GM10847 (cell line): ENCODE data around the gene VEGFA.
A peak's percentile ranks its signal among the peaks of the same experiment; 100 is the strongest.

ENCODE experiments used
- POLR2A ChIP-seq: IDR thresholded peaks from 2 replicates; pipeline ENCODE4 v1.6.1; 2011; ENCODE audit not compliant: insufficient read length; ENCODE audit errors: extremely low read depth

VEGFA gene

DNA sequence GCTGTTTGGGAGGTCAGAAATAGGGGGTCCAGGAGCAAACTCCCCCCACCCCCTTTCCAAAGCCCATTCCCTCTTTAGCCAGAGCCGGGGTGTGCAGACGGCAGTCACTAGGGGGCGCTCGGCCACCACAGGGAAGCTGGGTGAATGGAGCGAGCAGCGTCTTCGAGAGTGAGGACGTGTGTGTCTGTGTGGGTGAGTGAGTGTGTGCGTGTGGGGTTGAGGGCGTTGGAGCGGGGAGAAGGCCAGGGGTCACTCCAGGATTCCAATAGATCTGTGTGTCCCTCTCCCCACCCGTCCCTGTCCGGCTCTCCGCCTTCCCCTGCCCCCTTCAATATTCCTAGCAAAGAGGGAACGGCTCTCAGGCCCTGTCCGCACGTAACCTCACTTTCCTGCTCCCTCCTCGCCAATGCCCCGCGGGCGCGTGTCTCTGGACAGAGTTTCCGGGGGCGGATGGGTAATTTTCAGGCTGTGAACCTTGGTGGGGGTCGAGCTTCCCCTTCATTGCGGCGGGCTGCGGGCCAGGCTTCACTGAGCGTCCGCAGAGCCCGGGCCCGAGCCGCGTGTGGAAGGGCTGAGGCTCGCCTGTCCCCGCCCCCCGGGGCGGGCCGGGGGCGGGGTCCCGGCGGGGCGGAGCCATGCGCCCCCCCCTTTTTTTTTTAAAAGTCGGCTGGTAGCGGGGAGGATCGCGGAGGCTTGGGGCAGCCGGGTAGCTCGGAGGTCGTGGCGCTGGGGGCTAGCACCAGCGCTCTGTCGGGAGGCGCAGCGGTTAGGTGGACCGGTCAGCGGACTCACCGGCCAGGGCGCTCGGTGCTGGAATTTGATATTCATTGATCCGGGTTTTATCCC, at the start of gene VEGFA:
Gene VEGFA, plus strand, starts transcription at position 686 of the 846 bp plus-strand sequence.
- peak; percentile 81 for TF ChIP-seq POLR2A

DNA sequence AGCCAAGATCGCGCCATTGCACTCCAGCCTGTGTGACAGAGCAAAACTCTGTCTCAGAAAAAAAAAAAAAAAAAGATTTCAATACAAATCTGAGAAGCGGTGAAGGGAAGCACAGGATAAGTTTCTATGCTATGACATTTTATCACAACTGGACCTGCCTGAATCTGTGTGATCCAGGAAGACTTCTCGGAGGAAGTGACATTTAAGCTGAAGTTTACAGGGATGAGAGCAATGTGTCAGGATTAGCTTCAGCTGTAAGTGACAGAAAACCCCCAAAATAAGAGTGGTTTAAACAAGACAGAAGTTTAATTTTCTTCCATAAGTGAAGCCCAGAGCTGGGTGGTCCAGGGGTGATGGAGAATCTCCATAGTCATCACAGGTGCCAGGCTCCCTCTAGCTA, 49.0 kb upstream of the VEGFA start:
- no peak for TF ChIP-seq POLR2A

DNA sequence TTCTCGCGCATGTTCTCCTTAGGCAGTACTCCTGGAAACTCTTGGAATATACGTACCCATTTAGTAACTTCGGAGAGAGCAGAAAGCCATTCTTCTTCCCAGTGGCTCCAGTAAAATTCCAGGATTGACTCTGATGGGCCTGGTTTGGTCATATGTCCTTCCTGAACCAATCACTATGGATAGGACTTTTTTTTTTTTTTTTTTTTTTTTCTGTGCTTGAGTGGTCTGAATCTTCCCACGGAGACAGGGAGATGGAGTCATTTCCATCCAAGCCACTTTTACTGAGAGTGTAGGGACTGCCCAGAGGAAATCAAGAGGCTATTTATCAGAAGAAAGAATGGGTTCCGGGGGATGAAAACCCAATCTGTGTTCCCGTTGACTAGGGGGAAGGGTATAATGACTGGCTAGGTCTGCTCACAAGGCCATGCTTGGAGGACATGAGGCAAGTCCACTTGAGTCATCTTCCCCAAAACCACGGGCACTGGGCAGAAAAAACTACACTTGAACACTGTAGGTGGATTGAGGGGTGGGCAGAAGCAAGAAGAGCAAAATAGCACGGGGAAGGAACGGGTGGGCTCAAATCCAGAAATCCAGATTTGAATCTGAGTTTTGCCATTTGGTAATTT, 47.0 kb upstream of the VEGFA start:
- no peak for TF ChIP-seq POLR2A

DNA sequence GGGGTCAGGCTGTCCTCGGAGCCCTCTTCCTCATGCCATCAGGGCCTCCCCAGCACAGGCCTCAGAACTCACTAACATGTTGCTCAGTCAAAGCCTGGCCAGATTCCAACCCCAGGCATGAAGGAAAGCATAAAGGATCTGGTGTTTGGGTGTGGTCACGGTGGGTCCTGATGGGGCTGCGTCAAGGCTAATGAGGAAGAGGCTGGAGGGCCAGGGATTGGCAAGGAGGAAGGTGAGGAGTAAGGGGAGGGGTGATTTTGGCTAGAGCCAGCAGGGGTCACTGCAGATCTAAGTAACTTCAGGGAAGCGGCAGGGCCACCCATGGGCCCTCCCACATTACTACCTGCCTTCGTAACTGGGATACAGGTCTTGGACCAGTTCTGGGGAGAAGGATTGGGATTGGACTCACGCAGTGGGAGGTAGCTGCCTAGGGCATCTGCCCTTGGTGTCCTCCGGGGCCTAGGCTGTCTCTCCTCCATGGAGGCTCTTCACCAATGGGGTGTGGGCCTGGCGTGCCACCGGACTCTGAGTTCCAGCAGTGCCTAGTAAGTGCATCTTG, 46.2 kb upstream of the VEGFA start:
- TF ChIP-seq POLR2A, result no peak

DNA sequence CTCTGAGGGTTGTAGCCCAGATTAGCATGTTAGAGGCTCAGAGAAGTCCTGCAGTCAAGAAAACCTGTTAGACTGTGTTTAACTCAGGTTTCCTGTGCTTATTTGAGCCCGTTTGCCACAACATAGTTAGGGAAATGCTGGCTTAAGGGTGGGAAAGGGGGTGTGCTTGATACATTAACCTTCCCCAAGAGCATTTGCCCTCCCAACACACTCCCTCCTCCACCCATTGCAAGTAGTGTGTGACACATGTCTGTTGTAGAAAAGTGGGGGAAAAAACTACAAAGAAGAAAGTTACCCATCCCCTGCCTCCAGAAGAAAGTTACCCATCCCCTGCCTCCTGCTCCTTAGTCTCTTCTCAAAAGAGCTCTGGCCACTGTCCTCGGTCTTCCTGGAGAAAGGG, 45.7 kb upstream of the VEGFA start:
- no peak for TF ChIP-seq POLR2A

DNA sequence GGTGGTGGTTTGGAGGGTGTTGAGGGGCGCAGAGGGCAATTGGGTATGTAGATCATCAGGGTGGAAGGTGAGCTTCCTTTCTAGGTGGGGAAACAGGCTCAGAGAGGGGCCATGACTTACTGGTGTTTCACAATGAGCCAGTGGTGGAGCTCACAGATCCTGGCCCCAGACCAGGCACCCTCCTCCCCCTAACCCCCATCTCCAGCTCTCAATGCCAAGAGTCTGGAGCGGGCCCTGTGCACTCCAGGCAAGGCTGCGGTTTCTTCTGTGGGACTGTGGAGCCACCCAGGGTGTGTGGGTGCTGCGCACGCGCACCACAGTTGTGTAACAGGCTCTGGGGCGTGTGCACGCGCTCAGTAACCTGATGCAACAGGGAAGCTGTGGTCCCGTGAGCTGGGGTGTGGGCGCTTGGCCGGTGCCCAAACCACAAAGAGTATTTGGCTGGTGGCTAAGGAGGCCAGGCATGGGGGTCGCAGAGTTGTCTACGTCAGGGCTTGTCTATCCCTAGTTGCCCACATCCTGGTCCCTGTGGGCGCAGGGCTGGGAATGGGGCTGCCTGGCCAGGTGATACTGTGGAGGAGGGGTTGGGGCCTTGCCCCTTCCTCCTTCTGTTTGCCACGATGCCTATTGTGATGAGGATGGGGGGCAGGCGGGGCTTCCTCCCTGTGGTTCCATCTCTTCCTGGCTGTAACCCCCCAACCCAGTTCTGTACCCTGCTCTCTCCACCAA, 44.9 kb upstream of the VEGFA start:
- peak; percentile 20 for TF ChIP-seq POLR2A

DNA sequence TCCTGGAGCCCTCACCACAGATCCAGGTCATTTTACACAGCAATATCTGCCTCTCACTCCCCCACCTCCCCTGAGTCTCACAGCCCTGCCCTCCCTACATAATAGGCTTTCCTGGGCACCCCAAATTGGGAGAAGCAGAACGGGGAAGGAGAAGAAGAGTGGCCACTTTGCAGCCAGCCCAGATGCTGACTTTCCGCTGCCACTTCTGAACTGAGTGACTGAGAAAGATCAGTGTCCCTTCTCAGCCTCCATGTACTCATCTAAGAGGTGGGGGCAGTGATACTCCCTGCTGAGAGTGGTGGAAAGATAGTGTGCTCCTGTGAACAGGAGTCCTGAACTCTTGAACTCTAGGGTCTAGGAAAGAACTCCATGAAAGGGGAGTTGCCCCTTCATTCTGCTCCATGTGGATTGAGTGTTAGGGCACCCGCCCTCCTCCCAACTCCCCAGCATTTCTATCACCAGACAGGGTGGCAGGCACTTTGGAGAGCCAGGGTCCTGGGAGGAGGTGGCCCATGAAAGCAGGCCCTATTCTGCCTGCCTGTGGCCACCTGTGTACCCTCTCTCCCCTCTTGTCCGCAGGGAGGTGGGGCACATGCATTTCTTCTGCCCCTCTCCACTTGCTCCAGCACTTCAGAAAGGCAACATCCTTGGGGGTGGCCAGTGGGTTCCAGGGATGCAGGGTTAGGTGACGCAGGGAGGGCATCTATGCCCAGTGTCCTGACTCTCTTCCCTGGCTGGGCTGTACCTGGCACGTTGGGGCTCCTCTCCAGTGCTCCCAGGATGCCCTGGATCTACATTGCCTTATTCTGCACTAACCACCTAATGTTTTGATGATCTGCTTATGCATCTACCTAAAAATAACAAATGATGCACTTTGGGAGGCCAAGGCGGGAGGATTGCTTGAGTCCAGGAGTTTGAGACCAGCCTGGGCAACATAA, 44.1 kb upstream of the VEGFA start:
- TF ChIP-seq POLR2A, result no peak

DNA sequence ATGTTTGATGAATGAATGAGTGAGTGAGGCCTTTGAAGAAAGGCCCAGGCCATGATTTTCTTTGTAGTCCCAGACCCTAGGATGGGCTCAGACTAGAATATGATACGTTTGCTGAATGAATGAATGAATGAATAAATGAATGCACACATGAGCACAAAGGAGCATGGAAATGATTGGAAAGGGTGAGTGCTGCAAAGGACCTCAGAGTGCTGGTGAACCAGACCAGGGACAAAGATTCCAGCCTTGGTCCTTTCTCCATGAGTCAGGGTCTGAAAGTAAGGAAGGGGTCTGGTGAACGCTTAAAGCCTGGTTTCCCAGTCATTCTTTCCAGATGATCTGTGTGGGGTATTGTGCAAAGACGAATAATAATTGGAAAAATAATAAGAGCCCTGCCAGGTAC, 42.4 kb upstream of the VEGFA start:
- TF ChIP-seq POLR2A, result no peak

DNA sequence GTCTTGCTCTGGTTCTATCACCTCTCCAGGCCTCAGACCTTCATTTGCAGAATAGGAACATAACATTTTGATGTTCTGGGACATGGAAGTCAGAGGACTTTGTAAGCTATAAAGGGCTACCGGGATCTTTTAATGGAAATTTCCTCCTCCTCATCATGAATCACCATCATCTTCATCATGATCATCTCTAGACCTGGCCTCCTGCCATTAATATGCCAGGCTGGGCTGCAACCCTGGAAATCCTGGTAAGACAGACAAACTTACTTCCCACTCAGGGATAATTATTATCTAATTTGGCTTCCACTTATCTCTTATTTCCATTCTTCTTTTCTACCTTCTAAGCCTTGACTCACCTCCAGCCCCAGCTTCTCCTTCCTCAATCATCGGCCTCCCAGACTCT, 41.4 kb upstream of the VEGFA start:
- no peak for TF ChIP-seq POLR2A

DNA sequence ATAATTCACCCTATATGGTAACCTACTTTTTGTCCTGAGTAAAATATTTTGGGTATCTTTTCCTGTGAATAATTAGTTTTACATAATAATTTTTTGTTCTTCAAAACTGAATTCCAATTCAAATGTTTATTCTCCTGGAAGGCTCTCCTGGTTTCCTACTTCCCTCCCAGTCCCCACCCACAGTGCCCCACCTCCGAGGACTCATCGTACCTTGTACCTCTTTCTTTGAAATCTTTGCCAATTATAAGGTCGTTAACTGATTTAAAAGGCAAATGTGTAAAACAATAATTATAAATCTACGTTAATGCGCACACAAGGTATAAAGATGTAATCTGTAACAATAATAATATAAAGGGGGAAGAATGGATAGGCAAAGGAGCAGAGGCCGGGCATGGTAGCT, 40.5 kb upstream of the VEGFA start:
- no peak for TF ChIP-seq POLR2A

DNA sequence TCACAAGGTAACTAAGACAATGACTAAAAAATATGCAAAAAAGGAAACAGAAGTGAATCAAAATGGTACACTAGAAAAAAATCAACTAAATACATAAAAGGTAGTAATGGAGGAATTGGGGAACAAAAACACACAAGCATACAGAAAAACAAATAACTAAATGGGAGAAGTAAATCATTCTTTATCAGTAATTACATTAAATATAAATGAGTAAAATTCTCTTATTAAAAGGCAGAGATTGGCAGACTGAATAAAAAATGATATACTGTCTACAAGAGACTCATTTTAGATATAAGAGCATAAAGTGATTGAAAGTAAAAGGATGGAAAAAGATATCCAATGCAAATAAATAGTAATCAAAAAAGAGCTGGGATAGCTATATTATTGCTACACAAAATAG, 39.4 kb upstream of the VEGFA start:
- no peak for TF ChIP-seq POLR2A

DNA sequence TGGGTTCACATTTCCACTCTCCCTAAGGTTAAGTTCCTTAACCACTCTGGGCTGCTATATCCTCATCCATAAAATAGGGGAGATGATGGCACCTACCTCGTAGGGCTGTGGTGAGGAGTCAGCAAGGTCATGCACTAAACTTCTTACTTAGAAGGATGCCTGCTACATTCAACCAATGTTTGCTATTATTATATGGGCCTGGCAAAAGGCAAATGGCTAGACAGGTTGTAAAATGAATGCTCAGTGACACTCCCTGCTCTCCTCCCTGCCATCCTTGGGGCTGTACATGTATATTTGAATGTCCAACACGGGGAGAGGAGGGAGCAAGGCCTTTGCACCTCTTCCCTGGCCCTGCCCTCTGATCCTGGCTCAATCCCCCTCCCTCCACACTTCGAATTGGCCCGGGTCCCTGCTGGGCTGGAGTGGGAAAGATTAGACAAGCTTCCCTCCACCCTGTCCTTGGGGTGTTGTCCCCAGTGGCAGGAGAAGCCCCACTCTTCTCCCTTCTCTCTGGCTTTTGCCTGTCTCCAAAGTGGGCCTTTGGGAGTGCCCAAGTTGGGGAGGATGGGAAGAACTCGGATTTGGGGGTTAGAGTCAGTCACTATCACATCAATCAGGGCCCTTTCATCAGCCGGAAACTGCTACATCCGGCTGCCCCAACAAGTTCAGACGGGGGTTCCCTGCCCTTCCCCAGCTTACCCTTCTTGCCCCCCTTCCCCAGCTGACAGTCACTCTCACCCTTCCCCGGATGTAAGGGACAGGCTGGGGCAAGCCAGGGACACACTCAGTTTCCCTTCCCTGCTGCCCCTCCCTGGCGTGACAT, 36.3 kb upstream of the VEGFA start:
- no peak for TF ChIP-seq POLR2A

DNA sequence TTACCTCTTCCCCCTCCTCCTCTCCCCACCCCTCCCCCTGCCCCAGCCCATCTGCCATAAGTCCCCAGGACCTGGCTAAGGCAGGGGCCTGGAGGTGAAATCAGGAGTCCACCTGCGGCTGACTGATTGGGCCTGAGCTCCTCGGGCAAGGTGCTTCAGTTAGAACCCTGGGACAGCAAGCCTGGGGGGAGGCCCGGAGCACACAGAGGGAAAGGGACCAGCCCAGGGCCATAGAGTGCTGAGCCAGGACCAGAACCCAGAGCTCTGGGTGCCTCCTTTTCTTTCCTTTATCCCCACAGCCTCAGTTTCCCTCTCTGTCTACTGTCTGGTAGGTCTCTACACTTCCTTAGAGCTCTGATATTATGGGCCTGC, 35.7 kb upstream of the VEGFA start:
- no peak for TF ChIP-seq POLR2A

DNA sequence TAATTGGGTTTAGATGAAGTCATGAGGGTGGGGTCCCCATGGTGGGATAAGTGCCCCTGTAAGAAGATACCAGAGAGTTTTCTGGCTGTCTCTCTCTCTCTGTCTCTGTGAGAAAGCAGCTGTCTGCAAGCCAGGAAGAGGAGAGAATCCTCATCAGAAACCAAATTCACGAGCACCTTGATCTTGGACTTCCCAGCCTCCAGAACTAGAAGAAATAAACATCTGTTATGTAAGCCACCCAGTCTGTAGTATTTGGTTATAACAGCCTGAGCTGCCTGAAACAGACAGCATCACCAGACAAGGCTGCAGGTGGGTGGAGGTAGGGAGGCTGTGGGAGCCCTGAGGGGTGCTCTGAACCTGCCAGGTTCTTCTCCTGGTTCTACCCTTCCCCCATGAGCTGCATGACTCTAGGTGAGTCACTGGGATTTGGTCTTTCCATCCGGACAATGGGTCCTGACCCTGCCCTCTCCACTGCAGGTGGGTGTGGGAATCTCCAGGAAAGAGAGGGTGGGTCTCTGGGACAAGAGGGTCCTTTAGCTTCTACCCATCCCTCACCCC, 34.3 kb upstream of the VEGFA start:
- no peak for TF ChIP-seq POLR2A
